ENCODE results near the gene NXPH1. TPM values are rescaled to one million over a fixed set of nuclear protein-coding genes. Genes with fewer than 3 reads are reported as not detected.

Gene NXPH1
- total RNA-seq, 1 donor from 2014 or later: not detected

GRCh38 chr7:8491544-8492489 lies 58.4 kb downstream of the NXPH1 start:
- FAIRE-seq: no peak
- DNase-seq (ENCODE audit: low read depth): no peak
- H3K4me3 ChIP-seq (ENCODE audit: low read depth, low read length): no peak overlapping the region
- H3K27me3 ChIP-seq (ENCODE audit: control insufficient read depth, insufficient read depth, low read length): no peaks in the 10 kb centered on the region
- TF ChIP-seq CTCF (IDR thresholded peaks at IDR 0.05; ENCODE audit: insufficient read depth, low read length, severe bottlenecking): no peak
- H3K36me3 ChIP-seq (ENCODE audit: control insufficient read depth, insufficient read depth, low read length): no peaks in the 10 kb centered on the region

DNA sequence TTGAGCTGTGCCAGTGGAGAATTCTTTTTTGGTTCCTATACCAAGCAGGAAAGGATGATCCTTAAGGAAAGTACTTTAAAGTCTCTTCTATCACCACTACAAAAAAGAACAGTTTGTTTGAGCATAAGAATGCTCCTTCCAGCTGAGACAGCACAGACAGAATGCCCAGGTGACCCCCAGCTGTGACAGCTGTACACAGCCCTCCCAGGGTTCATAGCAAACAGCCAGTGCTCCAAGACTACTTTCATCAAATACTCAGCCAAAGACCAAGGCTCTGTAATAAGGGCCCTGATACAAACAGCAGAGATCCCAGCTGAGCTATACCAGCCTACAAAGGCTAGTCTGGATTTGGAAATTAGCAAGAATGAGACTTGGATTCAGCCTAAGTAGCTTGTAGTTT lies 65.7 kb downstream of the NXPH1 start:
- no peak overlapping the region for H3K4me3 ChIP-seq (ENCODE audit: low read depth, low read length)
- FAIRE-seq: no peak
- no peaks in the 10 kb centered on the region for H3K36me3 ChIP-seq (ENCODE audit: control insufficient read depth, insufficient read depth, low read length)
- no peak for DNase-seq (ENCODE audit: low read depth)
- H3K27me3 ChIP-seq (ENCODE audit: control insufficient read depth, insufficient read depth, low read length): no peaks in the 10 kb centered on the region
- no peak for TF ChIP-seq CTCF (IDR thresholded peaks at IDR 0.05; ENCODE audit: insufficient read depth, low read length, severe bottlenecking)

GRCh38 chr7:8500286-8500685 lies 66.9 kb downstream of the NXPH1 start:
- Histone ChIP-seq H3K36me3 (ENCODE audit: control insufficient read depth, insufficient read depth, low read length) (no peaks in the 10 kb centered on the region), H3K27me3 (ENCODE audit: control insufficient read depth, insufficient read depth, low read length) (no peaks in the 10 kb centered on the region), H3K4me3 (ENCODE audit: low read depth, low read length) (no peak overlapping the region)
- DNase-seq (ENCODE audit: low read depth) (no peak), FAIRE-seq (no peak)
- no peak for TF ChIP-seq CTCF (IDR thresholded peaks at IDR 0.05; ENCODE audit: insufficient read depth, low read length, severe bottlenecking)

DNA sequence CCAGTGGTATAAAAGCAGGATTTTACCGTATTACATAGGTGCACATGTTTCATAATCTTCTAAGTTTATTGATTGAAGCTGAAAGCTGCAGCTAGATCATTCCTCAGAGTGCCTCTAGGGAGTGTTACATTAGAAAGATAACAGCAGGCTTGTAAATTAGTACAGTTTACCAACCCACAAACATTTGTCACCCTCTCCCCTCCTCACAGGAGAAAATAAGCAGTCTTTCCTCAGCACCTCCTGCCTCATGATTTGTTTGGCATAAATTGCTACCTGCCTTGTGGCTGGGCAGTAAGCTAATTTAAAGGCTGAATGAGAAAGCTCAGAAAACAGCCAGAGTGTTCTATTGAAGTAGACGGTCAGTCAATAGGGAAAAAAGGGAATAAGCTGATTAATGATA lies 74.2 kb downstream of the NXPH1 start:
- TF ChIP-seq CTCF (IDR thresholded peaks at IDR 0.05; ENCODE audit: insufficient read depth, low read length, severe bottlenecking): no peak
- Histone ChIP-seq H3K4me3 (ENCODE audit: low read depth, low read length) (no peak overlapping the region), H3K36me3 (ENCODE audit: control insufficient read depth, insufficient read depth, low read length) (no peaks in the 10 kb centered on the region), H3K27me3 (ENCODE audit: control insufficient read depth, insufficient read depth, low read length) (no peaks in the 10 kb centered on the region)
- DNase-seq (ENCODE audit: low read depth) (no peak), FAIRE-seq (no peak)

- Histone ChIP-seq H3K4me3 (ENCODE audit: low read depth, low read length) (no peak overlapping the region), H3K36me3 (ENCODE audit: control insufficient read depth, insufficient read depth, low read length) (no peaks in the 10 kb centered on the region), H3K27me3 (ENCODE audit: control insufficient read depth, insufficient read depth, low read length) (no peaks in the 10 kb centered on the region)
- FAIRE-seq (no peak), DNase-seq (ENCODE audit: low read depth) (no peak)
- no peak for TF ChIP-seq CTCF (IDR thresholded peaks at IDR 0.05; ENCODE audit: insufficient read depth, low read length, severe bottlenecking)
Measured at GRCh38 chr7:8509621-8510020, 76.2 kb downstream of the NXPH1 start.

Measured in bronchial epithelial cell (primary cell).